HCT116 (cell line): Measurements from ENCODE around the gene FBXO7.

Experiments
- CTCF ChIP-seq, 3 experiments: fragments of 200-600 bp in 1 of 3; sonication (generic) in 1 of 3; IDR thresholded peaks in 2 of 3; conservative IDR thresholded peaks in 1 of 3; 2 replicates each; pipeline ENCODE4 v1.5.1; 2012 to 2017; ENCODE audit warnings: low read depth in 2 of 3, low read length in 2 of 3, antibody characterized with exemption in 1 of 3, borderline replicate concordance in 1 of 3, control low read depth in 1 of 3, mild to moderate bottlenecking in 1 of 3, mixed read lengths in 1 of 3, mixed run types in 1 of 3, moderate library complexity in 1 of 3; ENCODE audit not compliant: insufficient read depth in 1 of 3
- EGR1 ChIP-seq: IDR thresholded peaks from 2 replicates; pipeline ENCODE4 v1.6.1; 2012; ENCODE audit warnings: low read depth
- POLR2A ChIP-seq: IDR thresholded peaks from 2 replicates; pipeline ENCODE4 v1.7.0; 2011; ENCODE audit warnings: borderline replicate concordance; ENCODE audit not compliant: insufficient read depth, insufficient read length; ENCODE audit errors: extremely low read depth
- POLR2AphosphoS5 ChIP-seq: IDR thresholded peaks from 2 replicates; pipeline ENCODE4 v1.6.1; 2011; ENCODE audit warnings: mild to moderate bottlenecking, low read depth, low read length, moderate library complexity
- YY1 ChIP-seq: IDR thresholded peaks from 2 replicates; pipeline ENCODE4 v1.6.1; 2011; ENCODE audit warnings: low read length, low read depth, moderate library complexity, mild to moderate bottlenecking; ENCODE audit not compliant: insufficient replicate concordance; ENCODE audit errors: extremely low read depth
- TF ChIP-seq, protein P1 (sequence below): IDR thresholded peaks from 2 replicates; pipeline ENCODE4 v1.6.1; 2012
- TF ChIP-seq, protein P2 (sequence below): IDR thresholded peaks from 2 replicates; pipeline ENCODE4 v1.6.1; 2012
- TF ChIP-seq, protein P3 (sequence below): IDR thresholded peaks from 2 replicates; pipeline ENCODE4 v1.6.1; 2012; ENCODE audit warnings: low read depth

- TF ChIP-seq EGR1 (no peak), YY1 (no peak), CTCF (IDR thresholded peaks at IDR 0.05 in 2 of 3, conservative IDR thresholded peaks at IDR 0.05 in 1 of 3; ENCODE audit: borderline replicate concordance in 1 of 3, insufficient read depth in 1 of 3, low read depth in 2 of 3, low read length in 2 of 3) (no peak), POLR2A (no peak), POLR2AphosphoS5 (no peak)
- TF ChIP-seq, protein P1, sequence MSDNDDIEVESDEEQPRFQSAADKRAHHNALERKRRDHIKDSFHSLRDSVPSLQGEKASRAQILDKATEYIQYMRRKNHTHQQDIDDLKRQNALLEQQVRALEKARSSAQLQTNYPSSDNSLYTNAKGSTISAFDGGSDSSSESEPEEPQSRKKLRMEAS = no peak
- TF ChIP-seq, protein P2, sequence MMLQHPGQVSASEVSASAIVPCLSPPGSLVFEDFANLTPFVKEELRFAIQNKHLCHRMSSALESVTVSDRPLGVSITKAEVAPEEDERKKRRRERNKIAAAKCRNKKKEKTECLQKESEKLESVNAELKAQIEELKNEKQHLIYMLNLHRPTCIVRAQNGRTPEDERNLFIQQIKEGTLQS = no peak
- TF ChIP-seq, protein P3, sequence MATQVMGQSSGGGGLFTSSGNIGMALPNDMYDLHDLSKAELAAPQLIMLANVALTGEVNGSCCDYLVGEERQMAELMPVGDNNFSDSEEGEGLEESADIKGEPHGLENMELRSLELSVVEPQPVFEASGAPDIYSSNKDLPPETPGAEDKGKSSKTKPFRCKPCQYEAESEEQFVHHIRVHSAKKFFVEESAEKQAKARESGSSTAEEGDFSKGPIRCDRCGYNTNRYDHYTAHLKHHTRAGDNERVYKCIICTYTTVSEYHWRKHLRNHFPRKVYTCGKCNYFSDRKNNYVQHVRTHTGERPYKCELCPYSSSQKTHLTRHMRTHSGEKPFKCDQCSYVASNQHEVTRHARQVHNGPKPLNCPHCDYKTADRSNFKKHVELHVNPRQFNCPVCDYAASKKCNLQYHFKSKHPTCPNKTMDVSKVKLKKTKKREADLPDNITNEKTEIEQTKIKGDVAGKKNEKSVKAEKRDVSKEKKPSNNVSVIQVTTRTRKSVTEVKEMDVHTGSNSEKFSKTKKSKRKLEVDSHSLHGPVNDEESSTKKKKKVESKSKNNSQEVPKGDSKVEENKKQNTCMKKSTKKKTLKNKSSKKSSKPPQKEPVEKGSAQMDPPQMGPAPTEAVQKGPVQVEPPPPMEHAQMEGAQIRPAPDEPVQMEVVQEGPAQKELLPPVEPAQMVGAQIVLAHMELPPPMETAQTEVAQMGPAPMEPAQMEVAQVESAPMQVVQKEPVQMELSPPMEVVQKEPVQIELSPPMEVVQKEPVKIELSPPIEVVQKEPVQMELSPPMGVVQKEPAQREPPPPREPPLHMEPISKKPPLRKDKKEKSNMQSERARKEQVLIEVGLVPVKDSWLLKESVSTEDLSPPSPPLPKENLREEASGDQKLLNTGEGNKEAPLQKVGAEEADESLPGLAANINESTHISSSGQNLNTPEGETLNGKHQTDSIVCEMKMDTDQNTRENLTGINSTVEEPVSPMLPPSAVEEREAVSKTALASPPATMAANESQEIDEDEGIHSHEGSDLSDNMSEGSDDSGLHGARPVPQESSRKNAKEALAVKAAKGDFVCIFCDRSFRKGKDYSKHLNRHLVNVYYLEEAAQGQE = no peak
Measured at GRCh38 chr22:32487461-32487860, 12.8 kb downstream of the FBXO7 start.
